Panc1 (cell line): ENCODE measurements around the gene SCLT1.

Experiments
- POLR2AphosphoS5 ChIP-seq: IDR thresholded peaks from 2 replicates; pipeline ENCODE4 v1.6.1; 2012; ENCODE audit warnings: mild to moderate bottlenecking, low read depth, low read length, moderate library complexity
- SIN3A ChIP-seq: IDR thresholded peaks from 2 replicates; pipeline ENCODE4 v1.6.1; 2012; ENCODE audit warnings: low read depth, mild to moderate bottlenecking, low read length, moderate library complexity, borderline replicate concordance; ENCODE audit not compliant: insufficient read depth
- TF ChIP-seq, protein P1 (sequence below): fragments of 450-650 bp; IDR thresholded peaks from 2 replicates; pipeline ENCODE4 v1.5.1; 2017; ENCODE audit warnings: mild to moderate bottlenecking
- TF ChIP-seq, protein P2 (sequence below), 2 experiments: IDR thresholded peaks; 2 replicates each; pipeline ENCODE4 v1.6.1; 2011 to 2012; ENCODE audit warnings: low read depth in 2 of 2, control low read depth in 1 of 2, low read length in 1 of 2, mild to moderate bottlenecking in 1 of 2, moderate library complexity in 1 of 2; ENCODE audit not compliant: insufficient read depth in 1 of 2

DNA sequence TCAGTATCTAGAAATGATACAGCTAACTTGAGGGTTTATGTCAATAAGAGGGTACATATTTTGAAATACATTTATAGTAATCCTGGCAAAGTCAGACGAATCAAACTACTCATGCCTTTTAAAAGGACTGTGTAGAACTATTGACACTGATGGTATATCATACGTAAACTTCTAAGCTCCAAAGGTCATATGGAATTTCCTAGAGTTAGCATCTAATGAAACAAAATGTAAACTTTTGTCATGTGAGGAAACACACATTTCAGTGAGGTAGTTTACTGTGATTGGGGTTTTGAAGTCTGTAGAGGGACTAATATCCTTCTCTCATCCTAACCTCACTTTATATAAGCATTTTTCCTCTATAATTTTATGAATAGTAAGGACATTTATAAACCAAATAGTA lies 138.4 kb downstream of the SCLT1 start:
- TF ChIP-seq, protein P1, sequence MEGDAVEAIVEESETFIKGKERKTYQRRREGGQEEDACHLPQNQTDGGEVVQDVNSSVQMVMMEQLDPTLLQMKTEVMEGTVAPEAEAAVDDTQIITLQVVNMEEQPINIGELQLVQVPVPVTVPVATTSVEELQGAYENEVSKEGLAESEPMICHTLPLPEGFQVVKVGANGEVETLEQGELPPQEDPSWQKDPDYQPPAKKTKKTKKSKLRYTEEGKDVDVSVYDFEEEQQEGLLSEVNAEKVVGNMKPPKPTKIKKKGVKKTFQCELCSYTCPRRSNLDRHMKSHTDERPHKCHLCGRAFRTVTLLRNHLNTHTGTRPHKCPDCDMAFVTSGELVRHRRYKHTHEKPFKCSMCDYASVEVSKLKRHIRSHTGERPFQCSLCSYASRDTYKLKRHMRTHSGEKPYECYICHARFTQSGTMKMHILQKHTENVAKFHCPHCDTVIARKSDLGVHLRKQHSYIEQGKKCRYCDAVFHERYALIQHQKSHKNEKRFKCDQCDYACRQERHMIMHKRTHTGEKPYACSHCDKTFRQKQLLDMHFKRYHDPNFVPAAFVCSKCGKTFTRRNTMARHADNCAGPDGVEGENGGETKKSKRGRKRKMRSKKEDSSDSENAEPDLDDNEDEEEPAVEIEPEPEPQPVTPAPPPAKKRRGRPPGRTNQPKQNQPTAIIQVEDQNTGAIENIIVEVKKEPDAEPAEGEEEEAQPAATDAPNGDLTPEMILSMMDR, result no peak
- TF ChIP-seq, protein P2, sequence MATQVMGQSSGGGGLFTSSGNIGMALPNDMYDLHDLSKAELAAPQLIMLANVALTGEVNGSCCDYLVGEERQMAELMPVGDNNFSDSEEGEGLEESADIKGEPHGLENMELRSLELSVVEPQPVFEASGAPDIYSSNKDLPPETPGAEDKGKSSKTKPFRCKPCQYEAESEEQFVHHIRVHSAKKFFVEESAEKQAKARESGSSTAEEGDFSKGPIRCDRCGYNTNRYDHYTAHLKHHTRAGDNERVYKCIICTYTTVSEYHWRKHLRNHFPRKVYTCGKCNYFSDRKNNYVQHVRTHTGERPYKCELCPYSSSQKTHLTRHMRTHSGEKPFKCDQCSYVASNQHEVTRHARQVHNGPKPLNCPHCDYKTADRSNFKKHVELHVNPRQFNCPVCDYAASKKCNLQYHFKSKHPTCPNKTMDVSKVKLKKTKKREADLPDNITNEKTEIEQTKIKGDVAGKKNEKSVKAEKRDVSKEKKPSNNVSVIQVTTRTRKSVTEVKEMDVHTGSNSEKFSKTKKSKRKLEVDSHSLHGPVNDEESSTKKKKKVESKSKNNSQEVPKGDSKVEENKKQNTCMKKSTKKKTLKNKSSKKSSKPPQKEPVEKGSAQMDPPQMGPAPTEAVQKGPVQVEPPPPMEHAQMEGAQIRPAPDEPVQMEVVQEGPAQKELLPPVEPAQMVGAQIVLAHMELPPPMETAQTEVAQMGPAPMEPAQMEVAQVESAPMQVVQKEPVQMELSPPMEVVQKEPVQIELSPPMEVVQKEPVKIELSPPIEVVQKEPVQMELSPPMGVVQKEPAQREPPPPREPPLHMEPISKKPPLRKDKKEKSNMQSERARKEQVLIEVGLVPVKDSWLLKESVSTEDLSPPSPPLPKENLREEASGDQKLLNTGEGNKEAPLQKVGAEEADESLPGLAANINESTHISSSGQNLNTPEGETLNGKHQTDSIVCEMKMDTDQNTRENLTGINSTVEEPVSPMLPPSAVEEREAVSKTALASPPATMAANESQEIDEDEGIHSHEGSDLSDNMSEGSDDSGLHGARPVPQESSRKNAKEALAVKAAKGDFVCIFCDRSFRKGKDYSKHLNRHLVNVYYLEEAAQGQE (IDR thresholded peaks at IDR 0.05; ENCODE audit: insufficient read depth in 1 of 2, low read depth in 2 of 2, low read length in 1 of 2), result no peak
- TF ChIP-seq POLR2AphosphoS5 (no peak), SIN3A (no peak)
